NCI-H1694 treated with DMSO at 0.1 percent for 48 hours (cell line): Measurements from ENCODE around the gene TPRG1L.

Experiments used
- DNase-seq: peaks from one replicate; lab custom pipeline; 2025; lab: John Stamatoyannopoulos, UW

TPRG1L gene

GRCh38 chr1:3628445-3628844 lies 3.6 kb downstream of the TPRG1L start:
- DNase-seq, result no peak

- no peak for DNase-seq
These were observed 4.8 kb downstream of the TPRG1L start for GRCh38 chr1:3629561-3630160.

- no peak for DNase-seq
These were observed 5.4 kb downstream of the TPRG1L start for GRCh38 chr1:3630161-3630611.

- no peak for DNase-seq
These were observed 6.1 kb downstream of the TPRG1L start for GRCh38 chr1:3630914-3631313.

- DNase-seq, result no peak
These were observed 6.8 kb downstream of the TPRG1L start for GRCh38 chr1:3631320-3632260.

GRCh38 chr1:3632298-3632697 lies 7.5 kb downstream of the TPRG1L start:
- no peak for DNase-seq

- no peak for DNase-seq
These were observed 8.0 kb downstream of the TPRG1L start for GRCh38 chr1:3632716-3633343.

- no peak for DNase-seq
These were observed 8.7 kb downstream of the TPRG1L start for GRCh38 chr1:3633344-3634058.

GRCh38 chr1:3634059-3634800 lies 9.4 kb downstream of the TPRG1L start:
- no peak for DNase-seq

GRCh38 chr1:3636080-3636479 lies 11.3 kb downstream of the TPRG1L start:
- DNase-seq, result no peak

GRCh38 chr1:3636531-3636930 lies 11.7 kb downstream of the TPRG1L start:
- no peak for DNase-seq

- DNase-seq, result no peak
These were observed 13.2 kb downstream of the TPRG1L start for GRCh38 chr1:3638027-3638426.

- no peak for DNase-seq
These were observed 13.9 kb downstream of the TPRG1L start for GRCh38 chr1:3638676-3639075.

- no peak for DNase-seq
These were observed 14.6 kb downstream of the TPRG1L start for GRCh38 chr1:3639397-3639911.

GRCh38 chr1:3640121-3640837 lies 15.5 kb downstream of the TPRG1L start:
- no peak for DNase-seq

- no peak for DNase-seq
These were observed 16.4 kb downstream of the TPRG1L start for GRCh38 chr1:3641046-3641760.

- DNase-seq, result no peak
These were observed 17.0 kb downstream of the TPRG1L start for GRCh38 chr1:3641816-3642215.

- DNase-seq, result no peak
These were observed 18.3 kb downstream of the TPRG1L start for GRCh38 chr1:3642919-3643675.

- no peak for DNase-seq
These were observed 19.5 kb downstream of the TPRG1L start for GRCh38 chr1:3644273-3644672.
